PFSK-1 (cell line): ENCODE measurements around the gene ZNF248.

ENCODE experiments used
- FOXP2 ChIP-seq: optimal IDR thresholded peaks from 2 replicates; pipeline ENCODE3; 2011; ENCODE audit warnings: borderline replicate concordance, control low read depth, inconsistent platforms; ENCODE audit not compliant: insufficient read depth; ENCODE audit errors: extremely low read length, extremely low read depth
- POLR2AphosphoS5 ChIP-seq: IDR thresholded peaks from 2 replicates; pipeline ENCODE4 v1.6.1; 2012; ENCODE audit warnings: low read depth, mild to moderate bottlenecking, control low read depth, low read length, moderate library complexity
- REST ChIP-seq, 2 experiments: IDR thresholded peaks; 2 replicates each; pipeline versions ENCODE4 v1.6.1 to v1.8.0; 2011 to 2012; ENCODE audit warnings: low read depth in 2 of 2, low read length in 2 of 2, control low read depth in 1 of 2, inconsistent platforms in 1 of 2, mild to moderate bottlenecking in 1 of 2, moderate library complexity in 1 of 2; ENCODE audit not compliant: insufficient read depth in 1 of 2
- SIN3A ChIP-seq: IDR thresholded peaks from 2 replicates; pipeline ENCODE4 v1.6.1; 2012; ENCODE audit warnings: mild to moderate bottlenecking, low read length, moderate library complexity, borderline replicate concordance; ENCODE audit not compliant: insufficient read depth
- TAF1 ChIP-seq: IDR thresholded peaks from 2 replicates; pipeline ENCODE4 v1.6.1; 2012; ENCODE audit warnings: low read length, control low read depth, borderline replicate concordance; ENCODE audit not compliant: insufficient read depth

Gene ZNF248

DNA sequence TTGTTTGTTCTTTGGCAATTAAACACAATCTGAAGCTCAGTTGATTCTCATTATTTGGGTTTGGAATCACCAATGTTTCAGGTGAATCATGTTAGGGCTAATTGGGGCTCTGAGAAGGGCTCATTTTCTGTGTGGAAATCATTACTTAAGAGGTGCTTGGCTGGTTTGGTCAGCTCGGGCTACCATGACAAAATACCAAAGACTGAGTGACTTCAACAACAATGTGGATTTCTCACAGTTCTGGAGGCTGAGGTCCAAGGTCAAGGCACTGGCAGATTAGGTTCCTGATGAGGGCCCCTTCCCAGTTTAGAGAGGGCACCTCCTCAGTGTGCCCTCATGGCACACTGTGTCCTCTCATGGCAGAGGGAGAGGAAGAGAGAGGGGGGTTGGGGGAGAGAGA is 121.3 kb downstream of the ZNF248 start:
- TF ChIP-seq POLR2AphosphoS5 (no peak), FOXP2 (no peak), SIN3A (no peak), REST (IDR thresholded peaks at IDR 0.05; ENCODE audit: insufficient read depth in 1 of 2, low read depth in 2 of 2, low read length in 2 of 2) (no peak), TAF1 (no peak)

GRCh38 chr10:37734971-37735370 is 122.4 kb downstream of the ZNF248 start:
- TF ChIP-seq POLR2AphosphoS5, result no peak
- no peak for TF ChIP-seq SIN3A
- no peak for TF ChIP-seq TAF1
- no peak for TF ChIP-seq FOXP2
- TF ChIP-seq REST (IDR thresholded peaks at IDR 0.05; ENCODE audit: insufficient read depth in 1 of 2, low read depth in 2 of 2, low read length in 2 of 2), result no peak
